ACC112 (cell line): ENCODE results near the gene TNXB.

Experiments
- H2AFZ ChIP-seq: fragments of 200-600 bp; sonication (generic); one replicate; pipeline ENCODE4 v1.6.0; 2017; ENCODE audit warnings: antibody characterized with exemption, low read length; ENCODE audit not compliant: unreplicated experiment
- H3K27ac ChIP-seq: fragments of 200-600 bp; sonication (generic); 2 replicates; pipeline ENCODE4 v1.5.1; 2014; ENCODE audit warnings: low read depth, mild to moderate bottlenecking, antibody characterized with exemption, low read length, moderate library complexity
- H3K27me3 ChIP-seq: fragments of 200-600 bp; sonication (generic); 2 replicates; pipeline ENCODE4 v1.6.1; 2014; ENCODE audit warnings: mild to moderate bottlenecking, antibody characterized with exemption, low read length, moderate library complexity, mixed read lengths; ENCODE audit not compliant: insufficient read depth
- H3K36me3 ChIP-seq: fragments of 200-600 bp; sonication (generic); 2 replicates; pipeline ENCODE4 v1.6.1; 2016; ENCODE audit warnings: mild to moderate bottlenecking, antibody characterized with exemption, low read length, moderate library complexity, mixed read lengths; ENCODE audit not compliant: insufficient read depth
- H3K4me1 ChIP-seq: fragments of 200-600 bp; sonication (generic); one replicate; pipeline ENCODE4 v1.6.1; 2016; ENCODE audit warnings: low read length, mixed read lengths; ENCODE audit not compliant: insufficient read depth, unreplicated experiment, control insufficient read depth
- H3K4me3 ChIP-seq: fragments of 200-600 bp; sonication (generic); 2 replicates; pipeline ENCODE4 v1.5.1; 2014; ENCODE audit warnings: mild to moderate bottlenecking, low read depth, low read length
- H3K79me2 ChIP-seq: fragments of 200-600 bp; sonication (generic); one replicate; pipeline ENCODE4 v1.6.0; 2016; ENCODE audit warnings: low read length; ENCODE audit not compliant: control insufficient read depth, unreplicated experiment, insufficient read depth

Gene TNXB

GRCh38 chr6:32139590-32139989 lies 30.5 kb upstream of the TNXB start:
- Histone ChIP-seq H3K79me2 (no peaks in the 10 kb centered on the region), H3K4me3 (no peak overlapping the region), H3K27ac (no peak overlapping the region), H3K27me3 (no peaks in the 10 kb centered on the region), H3K36me3 (no peaks in the 10 kb centered on the region), H3K4me1 (no peaks in the 10 kb centered on the region), H2AFZ (no peak overlapping the region)

GRCh38 chr6:32137454-32137853 lies 28.3 kb upstream of the TNXB start:
- Histone ChIP-seq H3K4me3 (no peak overlapping the region), H3K27ac (no peak overlapping the region), H3K4me1 (peaks cover 3% of the 10 kb centered on the region), H3K79me2 (no peaks in the 10 kb centered on the region), H2AFZ (no peak overlapping the region), H3K27me3 (no peaks in the 10 kb centered on the region), H3K36me3 (no peaks in the 10 kb centered on the region)

- Histone ChIP-seq H2AFZ (no peak overlapping the region), H3K4me3 (no peak overlapping the region), H3K27ac (no peak overlapping the region), H3K27me3 (no peaks in the 10 kb centered on the region), H3K4me1 (peaks cover 9% of the 10 kb centered on the region), H3K79me2 (peaks cover 9% of the 10 kb centered on the region), H3K36me3 (no peaks in the 10 kb centered on the region)
These were observed 24.6 kb upstream of the TNXB start for GRCh38 chr6:32133786-32134185.

GRCh38 chr6:32132110-32132509 lies 23.0 kb upstream of the TNXB start:
- Histone ChIP-seq H3K27ac (no peak overlapping the region), H3K79me2 (peaks cover 21% of the 10 kb centered on the region), H3K36me3 (no peaks in the 10 kb centered on the region), H3K4me3 (no peak overlapping the region), H3K4me1 (peaks cover 18% of the 10 kb centered on the region), H2AFZ (no peak overlapping the region), H3K27me3 (no peaks in the 10 kb centered on the region)

- Histone ChIP-seq H3K79me2 (peaks cover 24% of the 10 kb centered on the region), H3K27me3 (no peaks in the 10 kb centered on the region), H3K36me3 (no peaks in the 10 kb centered on the region), H3K4me3 (no peak overlapping the region), H3K4me1 (peaks cover 23% of the 10 kb centered on the region), H2AFZ (no peak overlapping the region), H3K27ac (no peak overlapping the region)
These were observed 22.4 kb upstream of the TNXB start for GRCh38 chr6:32131439-32131948.

- peaks cover 23% of the 10 kb centered on the region for H3K4me1 ChIP-seq
- H3K27me3 ChIP-seq: no peaks in the 10 kb centered on the region
- peaks cover 24% of the 10 kb centered on the region for H3K79me2 ChIP-seq
- peak overlapping the region; percentile 27; the same call in 1 of the 2 replicates for H3K27ac ChIP-seq
- H3K36me3 ChIP-seq: no peaks in the 10 kb centered on the region
- peak overlapping the region; percentile 84 for H3K4me3 ChIP-seq
- H2AFZ ChIP-seq: peak overlapping the region; percentile 74
These were observed 20.4 kb upstream of the TNXB start for GRCh38 chr6:32129297-32130088.

GRCh38 chr6:32128751-32129296 lies 19.7 kb upstream of the TNXB start:
- Histone ChIP-seq H3K27ac (peak overlapping the region; percentile 28), H3K4me1 (peaks cover 21% of the 10 kb centered on the region), H2AFZ (no peak overlapping the region), H3K27me3 (no peaks in the 10 kb centered on the region), H3K4me3 (peak overlapping the region; percentile 84), H3K79me2 (peaks cover 24% of the 10 kb centered on the region), H3K36me3 (no peaks in the 10 kb centered on the region)

GRCh38 chr6:32127717-32128592 lies 18.8 kb upstream of the TNXB start, which contains the start of gene ATF6B:
Gene ATF6B, minus strand, starts transcription at chr6:32128246. Its CDS starts 39 bp downstream, at chr6:32128207.
- H2AFZ ChIP-seq: peak within 1 kb of the TSS; percentile 49
- H3K4me3 ChIP-seq: peak within 1 kb of the TSS; percentile 84

GRCh38 chr6:32127409-32127716 lies 18.2 kb upstream of the TNXB start:
- H3K4me3 ChIP-seq: peak overlapping the region; percentile 84
- H3K27ac ChIP-seq: peak overlapping the region; percentile 69; the same call in 1 of the 2 replicates
- H2AFZ ChIP-seq: peak overlapping the region; percentile 49
- peaks cover 24% of the 10 kb centered on the region for H3K79me2 ChIP-seq
- no peaks in the 10 kb centered on the region for H3K36me3 ChIP-seq
- H3K4me1 ChIP-seq: peaks cover 20% of the 10 kb centered on the region
- no peaks in the 10 kb centered on the region for H3K27me3 ChIP-seq

More at GRCh38 chr6:32127717-32128592, 18.8 kb upstream of the TNXB start, which contains the start of gene ATF6B:
- Histone ChIP-seq H3K27ac (peak within 1 kb of the TSS; percentile 69), H3K36me3 (no peaks in the 10 kb centered on the region), H3K4me1 (peaks cover 20% of the 10 kb centered on the region), H3K27me3 (no peaks in the 10 kb centered on the region), H3K79me2 (peaks cover 24% of the 10 kb centered on the region)

- Histone ChIP-seq H3K27ac (peak overlapping the region; percentile 69; the same call in 1 of the 2 replicates), H2AFZ (no peak overlapping the region), H3K36me3 (0 out of 2 replicates have a peak, but pooled peaks cover 4% of the 10 kb centered on the region), H3K27me3 (no peaks in the 10 kb centered on the region), H3K4me1 (peaks cover 20% of the 10 kb centered on the region), H3K4me3 (peak overlapping the region; percentile 84), H3K79me2 (peaks cover 24% of the 10 kb centered on the region)
These were observed 17.7 kb upstream of the TNXB start for GRCh38 chr6:32126880-32127279.
